AML-193 (cell line): ENCODE data around the gene LCE2D.

Experiments
- DNase-seq, 2 experiments: peaks; one replicate each; lab custom pipeline; 2025; lab: John Stamatoyannopoulos, UW

LCE2D gene

GRCh38 chr1:152697701-152698600, 34.8 kb downstream of the LCE2D start, which contains the start of gene LCE2A:
TSS of gene LCE2A (plus strand) at chr1:152698345. CDS start at chr1:152698902, 557 bp downstream.
- DNase-seq = no peak

- DNase-seq = no peak
Measured at GRCh38 chr1:152699746-152700145, 36.6 kb downstream of the LCE2D start.

- no peak for DNase-seq
Measured at GRCh38 chr1:152707860-152708259, 44.7 kb downstream of the LCE2D start, which contains the start of gene LCE4A. TSS of gene LCE4A (plus strand) at chr1:152708160. CDS start at chr1:152709076, 916 bp downstream.
